Heart left ventricle (tissue), 13 donors: ENCODE measurements around the gene DIRAS2.

Experiments
- CTCF ChIP-seq, 12 donors: fragments of 200-600 bp; sonication (generic) in 4 of 12; IDR thresholded peaks; one replicate each; pipeline versions ENCODE4 v1.5.0 to v1.8.0; 2018 to 2022; ENCODE audit warnings: antibody characterized with exemption in 12 of 12, mild to moderate bottlenecking in 5 of 12
- POLR2A ChIP-seq, 2 donors: fragments of 450-650 bp; IDR thresholded peaks; one replicate each; pipeline ENCODE4 v1.6.1; 2017; ENCODE audit warnings: antibody characterized with exemption in 2 of 2, mild to moderate bottlenecking in 2 of 2, moderate library complexity in 2 of 2
- donor health status: ischemic (EF 13 %, LVEDD 7.1; RV severe dilation, severe dysfunction).
- donor health status: DM: no; HTN: yes; CAD: no.
- donor health status: DM: no; HTN: no; CAD: no.
- donor health status: ischemic (EF 25% LVEDD 6.9; RV normal size, moderate dysfunction).
- donor health status: ischemic (EF 25% LVEDD 5.7; RV mildly dilated, moderate dysfunction).
- donor health status: ischemic (EF 35%, LVEDD 5.7; RV mildly dilated, moderate dysfunction).
- donor health status: nonischemic (EF 11% LVEDD 7.7; RV severe dilation, severe dysfunction).
- donor health status: DM: yes; HTN: yes; CAD: no.
- donor health status: PGD.
- donor health status: ischemic (EF 29% LVEDD 5.4; RV normal size, mild dysfunction).
- donor health status: nonischemic (EF 23%, LVEDD 6.1; RV moderate dilation, normal function).

- TF ChIP-seq CTCF (IDR thresholded peaks at IDR 0.05) (no peak), POLR2A (IDR thresholded peaks at IDR 0.05) (no peak)
Observed at GRCh38 chr9:90579181-90579580, 63.4 kb downstream of the DIRAS2 start.
